HG02588 (cell line): ENCODE data around the gene PCSK5.
A peak's percentile ranks its signal among the peaks of the same experiment; 100 is the strongest.
"Not testable (repeated sequence)": the region's sequence is repeated elsewhere in the genome, so short reads cannot be mapped to it uniquely, and the experiment has no call there.

Source experiments
- ATAC-seq: cut with Tn5 transposase; IDR thresholded peaks from one replicate; pipeline ENCODE4 v1.9.1; 2021; ENCODE audit warnings: mild to moderate bottlenecking, moderate library complexity; ENCODE audit not compliant: unreplicated experiment

Gene PCSK5

GRCh38 chr9:75890472-75891276, at the start of gene PCSK5:
Gene PCSK5, plus strand, starts transcription at chr9:75890673. Its CDS starts 509 bp downstream, at chr9:75891182.
- ATAC-seq, result peak; percentile 86

- ATAC-seq, result no peak
Measured at GRCh38 chr9:75844321-75844720, 46.2 kb upstream of the PCSK5 start.

GRCh38 chr9:75845806-75846205, 44.7 kb upstream of the PCSK5 start:
- no peak for ATAC-seq

GRCh38 chr9:75847085-75847484, 43.4 kb upstream of the PCSK5 start:
- ATAC-seq, result no peak

GRCh38 chr9:75850459-75851200, 39.8 kb upstream of the PCSK5 start:
- ATAC-seq, result no peak

- no peak for ATAC-seq
Measured at GRCh38 chr9:75851917-75852316, 38.6 kb upstream of the PCSK5 start.

- ATAC-seq, result no peak
Measured at GRCh38 chr9:75852746-75853145, 37.7 kb upstream of the PCSK5 start.

GRCh38 chr9:75855509-75855908, 35.0 kb upstream of the PCSK5 start:
- no peak for ATAC-seq

GRCh38 chr9:75858497-75859092, 31.9 kb upstream of the PCSK5 start:
- ATAC-seq, result no peak

GRCh38 chr9:75864266-75864665, 26.2 kb upstream of the PCSK5 start:
- no peak for ATAC-seq

GRCh38 chr9:75866273-75866871, 24.1 kb upstream of the PCSK5 start:
- ATAC-seq, result no peak

- ATAC-seq, result not testable (repeated sequence)
Measured at GRCh38 chr9:75868526-75868925, 21.9 kb upstream of the PCSK5 start.

- ATAC-seq, result no peak
Measured at GRCh38 chr9:75869236-75869635, 21.2 kb upstream of the PCSK5 start.

GRCh38 chr9:75870450-75870849, 20.0 kb upstream of the PCSK5 start:
- no peak for ATAC-seq

- ATAC-seq, result no peak
Measured at GRCh38 chr9:75871624-75872023, 18.8 kb upstream of the PCSK5 start.

- ATAC-seq, result no peak
Measured at GRCh38 chr9:75873712-75874111, 16.8 kb upstream of the PCSK5 start.

GRCh38 chr9:75876999-75877640, 13.4 kb upstream of the PCSK5 start:
- ATAC-seq, result no peak

- no peak for ATAC-seq
Measured at GRCh38 chr9:75878488-75878860, 12.0 kb upstream of the PCSK5 start.

GRCh38 chr9:75880618-75881017, 9.9 kb upstream of the PCSK5 start:
- no peak for ATAC-seq

GRCh38 chr9:75881761-75882160, 8.7 kb upstream of the PCSK5 start:
- no peak for ATAC-seq

- no peak for ATAC-seq
Measured at GRCh38 chr9:75885652-75886051, 4.8 kb upstream of the PCSK5 start.
